Muscle layer of colon (tissue), 2 donors: Measurements from ENCODE around the gene GRID1.

ENCODE experiments used
- H3K27ac ChIP-seq: one replicate; pipeline ENCODE4 v1.7.0; 2013; ENCODE audit warnings: low read depth, mild to moderate bottlenecking, low read length, moderate library complexity
- H3K27me3 ChIP-seq, 2 donors: one replicate each; pipeline ENCODE4 v1.7.0; 2013; ENCODE audit warnings: low read length in 2 of 2, mild to moderate bottlenecking in 2 of 2; ENCODE audit not compliant: insufficient read depth in 2 of 2, control insufficient read depth in 1 of 2
- H3K36me3 ChIP-seq: one replicate; pipeline ENCODE4 v1.7.0; 2013; ENCODE audit warnings: mild to moderate bottlenecking, low read length; ENCODE audit not compliant: insufficient read depth
- H3K4me1 ChIP-seq: one replicate; pipeline ENCODE4 v1.7.0; 2013; ENCODE audit warnings: mild to moderate bottlenecking, low read length; ENCODE audit not compliant: insufficient read depth
- H3K4me3 ChIP-seq, 2 donors: one replicate each; pipeline ENCODE4 v1.7.0; 2013; ENCODE audit warnings: low read length in 2 of 2, low read depth in 1 of 2, mild to moderate bottlenecking in 1 of 2, moderate library complexity in 1 of 2
- H3K9ac ChIP-seq: one replicate; pipeline ENCODE4 v1.7.0; 2013; ENCODE audit warnings: low read length
- H3K9me3 ChIP-seq: one replicate; pipeline ENCODE4 v1.7.0; 2013; ENCODE audit warnings: mild to moderate bottlenecking, low read length
- donor health status: abdominal sarcoma.
- donor health status: Adenocarcinoma of cecum.

The GRID1 gene

DNA sequence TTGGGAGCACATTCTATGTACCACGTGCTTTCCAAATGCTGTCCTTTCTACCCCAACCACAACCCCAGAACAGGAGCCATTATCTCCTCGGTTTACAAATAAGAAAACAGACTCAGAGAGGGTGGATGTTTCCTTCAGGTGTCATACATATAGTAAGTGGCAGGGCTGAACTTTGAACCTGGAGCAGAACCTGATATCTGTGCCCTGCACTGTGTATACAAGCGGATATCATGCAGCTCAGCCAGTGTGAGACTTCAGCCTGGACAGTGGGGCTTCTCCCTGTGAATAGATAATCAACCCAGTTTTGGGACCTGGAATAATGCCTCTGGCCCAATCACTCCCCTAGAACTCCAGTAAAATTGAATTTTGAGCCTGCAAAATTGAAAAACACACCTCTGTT is 341.1 kb downstream of the GRID1 start:
- Histone ChIP-seq H3K9ac (no peak overlapping the region), H3K36me3 (no peaks in the 10 kb centered on the region), H3K9me3 (no peaks in the 10 kb centered on the region), H3K27me3 (no peaks in the 10 kb centered on the region), H3K4me3 (no peak overlapping the region), H3K4me1 (no peaks in the 10 kb centered on the region), H3K27ac (no peak overlapping the region)

DNA sequence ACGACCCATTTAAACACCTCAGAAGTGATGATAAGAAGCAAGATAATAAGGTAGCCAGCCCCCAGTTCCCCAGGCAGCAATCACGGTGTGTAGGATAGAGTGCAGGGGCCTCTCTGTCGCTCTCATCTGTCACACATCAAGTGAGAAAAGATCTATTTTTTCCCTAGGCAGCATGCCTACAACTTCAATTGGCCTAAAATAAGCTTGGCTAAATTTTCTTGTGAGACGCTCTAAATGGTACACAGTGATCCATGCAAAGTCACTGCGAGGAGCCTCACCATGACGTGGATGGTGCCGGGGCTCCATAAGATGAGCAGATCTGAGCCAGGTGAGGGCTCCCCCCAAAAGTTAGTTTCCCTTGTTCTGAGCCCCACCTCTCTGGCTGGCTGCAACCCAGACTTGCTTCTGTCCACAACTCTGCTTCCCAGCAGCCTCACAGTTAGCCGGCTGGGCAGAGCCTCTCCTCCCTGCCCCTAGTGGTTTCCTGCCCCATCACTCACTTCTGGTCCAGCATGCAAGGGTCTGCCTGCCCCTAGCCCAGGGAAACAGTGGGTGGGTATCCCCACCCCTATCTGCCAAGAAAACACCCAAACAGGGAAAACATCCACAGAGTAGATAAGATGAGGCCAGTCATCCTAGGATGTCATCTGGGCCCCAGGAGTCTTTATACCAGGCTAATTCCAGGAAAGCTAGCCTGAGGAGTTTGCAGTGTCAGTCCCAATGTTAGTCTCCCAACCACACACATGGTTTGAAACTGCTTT is 342.1 kb downstream of the GRID1 start:
- no peaks in the 10 kb centered on the region for H3K4me1 ChIP-seq
- H3K27ac ChIP-seq, result no peak overlapping the region
- H3K9me3 ChIP-seq, result no peaks in the 10 kb centered on the region
- H3K9ac ChIP-seq, result no peak overlapping the region
- no peaks in the 10 kb centered on the region for H3K27me3 ChIP-seq
- H3K4me3 ChIP-seq, result no peak overlapping the region
- H3K36me3 ChIP-seq, result no peaks in the 10 kb centered on the region

GRCh38 chr10:86023931-86024280 is 342.7 kb downstream of the GRID1 start:
- Histone ChIP-seq H3K4me1 (no peaks in the 10 kb centered on the region), H3K27me3 (no peaks in the 10 kb centered on the region), H3K9me3 (no peaks in the 10 kb centered on the region), H3K9ac (no peak overlapping the region), H3K4me3 (no peak overlapping the region), H3K27ac (no peak overlapping the region), H3K36me3 (no peaks in the 10 kb centered on the region)

DNA sequence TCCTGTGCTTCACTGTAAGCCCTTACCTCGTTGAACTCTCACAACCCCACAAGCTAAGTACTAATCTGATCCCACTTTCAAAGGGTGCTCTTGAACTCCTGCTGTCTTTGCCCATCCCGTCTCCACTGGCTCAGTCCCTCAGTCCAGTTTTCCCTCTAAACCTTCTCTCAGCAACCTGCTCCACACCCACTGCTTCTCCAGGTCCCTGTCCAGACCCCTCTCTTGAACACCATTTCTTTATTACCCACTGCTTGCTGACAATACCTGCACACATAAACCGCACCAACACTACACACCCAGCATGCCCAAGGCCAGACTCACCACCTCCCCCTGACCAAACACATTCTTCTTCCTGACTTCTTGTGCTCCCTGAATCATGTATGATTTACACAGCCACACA is 343.3 kb downstream of the GRID1 start:
- no peaks in the 10 kb centered on the region for H3K9me3 ChIP-seq
- no peak overlapping the region for H3K9ac ChIP-seq
- H3K4me3 ChIP-seq, result no peak overlapping the region
- no peak overlapping the region for H3K27ac ChIP-seq
- H3K4me1 ChIP-seq, result no peaks in the 10 kb centered on the region
- H3K36me3 ChIP-seq, result no peaks in the 10 kb centered on the region
- no peaks in the 10 kb centered on the region for H3K27me3 ChIP-seq

GRCh38 chr10:86022906-86023305 is 343.7 kb downstream of the GRID1 start:
- Histone ChIP-seq H3K9ac (no peak overlapping the region), H3K9me3 (no peaks in the 10 kb centered on the region), H3K36me3 (no peaks in the 10 kb centered on the region), H3K27ac (no peak overlapping the region), H3K4me1 (no peaks in the 10 kb centered on the region), H3K4me3 (no peak overlapping the region), H3K27me3 (no peaks in the 10 kb centered on the region)

GRCh38 chr10:86020134-86020533 is 346.5 kb downstream of the GRID1 start:
- Histone ChIP-seq H3K27ac (no peak overlapping the region), H3K4me3 (no peak overlapping the region), H3K9me3 (no peaks in the 10 kb centered on the region), H3K4me1 (no peaks in the 10 kb centered on the region), H3K9ac (no peak overlapping the region), H3K36me3 (no peaks in the 10 kb centered on the region), H3K27me3 (no peaks in the 10 kb centered on the region)

DNA sequence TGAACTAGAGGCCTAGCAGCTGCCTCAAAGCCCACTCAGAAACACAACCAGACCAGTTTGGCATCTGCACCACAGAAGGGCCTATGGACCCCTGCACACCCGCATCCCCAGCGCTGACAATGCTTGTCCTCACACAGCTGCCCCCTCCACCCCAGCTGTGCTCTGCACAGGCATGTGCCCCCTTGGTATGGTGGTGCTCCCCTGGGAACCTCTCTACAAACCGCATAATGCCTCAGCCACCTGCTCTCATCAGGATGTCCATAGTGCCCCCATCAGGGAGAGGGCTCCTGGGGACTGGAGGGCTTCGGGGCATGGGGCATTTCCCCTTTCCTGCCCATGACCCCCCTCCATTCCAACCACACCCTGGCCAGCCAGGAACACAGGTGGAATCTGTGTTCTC is 347.5 kb downstream of the GRID1 start:
- Histone ChIP-seq H3K27ac (no peak overlapping the region), H3K9ac (no peak overlapping the region), H3K9me3 (no peaks in the 10 kb centered on the region), H3K4me1 (no peaks in the 10 kb centered on the region), H3K4me3 (no peak overlapping the region), H3K27me3 (no peaks in the 10 kb centered on the region), H3K36me3 (no peaks in the 10 kb centered on the region)

GRCh38 chr10:86018735-86019058 is 347.9 kb downstream of the GRID1 start:
- H3K27me3 ChIP-seq, result no peaks in the 10 kb centered on the region
- no peak overlapping the region for H3K27ac ChIP-seq
- no peaks in the 10 kb centered on the region for H3K4me1 ChIP-seq
- no peak overlapping the region for H3K9ac ChIP-seq
- H3K36me3 ChIP-seq, result no peaks in the 10 kb centered on the region
- H3K9me3 ChIP-seq, result no peaks in the 10 kb centered on the region
- H3K4me3 ChIP-seq, result no peak overlapping the region

DNA sequence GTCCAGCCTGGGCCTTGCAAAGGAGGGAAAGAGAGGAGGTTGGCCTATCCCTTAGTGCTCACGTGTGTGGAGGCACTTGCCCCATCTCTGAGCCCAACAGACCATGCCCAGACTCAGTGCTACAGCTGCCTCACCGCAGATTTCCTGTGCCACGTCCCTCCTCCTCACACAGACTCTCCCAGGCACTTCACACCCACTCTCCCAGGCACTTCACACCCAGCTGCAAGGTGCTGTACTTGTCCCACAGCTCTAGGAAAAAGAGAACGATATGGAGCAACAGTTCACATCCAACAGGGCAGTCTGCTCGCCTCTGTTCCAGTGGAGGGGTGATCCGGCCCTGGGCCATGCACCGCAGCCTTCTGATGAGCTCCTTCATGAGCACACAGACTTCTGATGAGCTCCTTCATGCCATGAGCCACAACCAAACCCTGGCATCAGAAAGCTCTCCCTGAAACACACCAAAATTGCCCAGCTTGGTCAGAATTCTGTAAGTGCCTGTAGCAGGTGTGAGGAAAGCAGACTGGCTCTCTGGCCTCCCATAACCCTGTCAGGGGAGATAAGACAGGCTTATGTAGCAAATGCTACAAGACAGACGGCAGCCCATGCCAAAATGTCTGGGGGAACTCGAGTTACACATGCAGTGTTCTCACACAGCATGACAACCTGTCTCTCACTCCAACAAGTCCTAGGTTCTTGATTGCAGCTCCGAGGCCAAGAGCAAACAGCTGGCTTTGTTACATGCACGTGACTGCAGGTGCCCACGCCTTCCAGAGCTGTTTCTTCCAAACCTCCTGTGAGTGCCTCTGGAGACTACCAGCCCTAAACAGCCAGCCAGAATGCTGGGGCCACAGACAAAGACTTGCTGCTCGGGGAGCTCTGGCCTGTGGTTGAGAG is 348.5 kb downstream of the GRID1 start:
- no peaks in the 10 kb centered on the region for H3K9me3 ChIP-seq
- no peaks in the 10 kb centered on the region for H3K27me3 ChIP-seq
- H3K36me3 ChIP-seq, result no peaks in the 10 kb centered on the region
- no peak overlapping the region for H3K4me3 ChIP-seq
- no peak overlapping the region for H3K27ac ChIP-seq
- no peaks in the 10 kb centered on the region for H3K4me1 ChIP-seq
- no peak overlapping the region for H3K9ac ChIP-seq

DNA sequence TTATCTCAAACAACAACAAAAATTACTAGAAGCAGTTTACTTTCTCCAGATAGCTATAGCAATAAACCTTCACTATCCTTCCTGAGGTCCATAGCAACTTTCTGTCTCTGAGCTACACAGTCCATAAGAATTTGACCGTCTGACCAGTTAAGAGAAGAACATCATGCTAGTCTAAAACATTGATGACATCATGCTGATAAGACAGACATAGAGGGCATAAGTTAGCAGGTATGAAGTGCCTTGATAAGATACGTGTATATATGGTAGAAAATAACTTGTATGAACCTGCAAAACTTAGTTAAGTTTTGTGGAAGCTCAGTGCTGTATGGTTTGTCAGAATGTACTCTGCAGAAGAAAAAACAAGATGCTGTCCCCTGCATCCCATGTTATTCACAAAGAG is 353.0 kb downstream of the GRID1 start:
- Histone ChIP-seq H3K36me3 (no peaks in the 10 kb centered on the region), H3K9ac (no peak overlapping the region), H3K4me3 (no peak overlapping the region), H3K4me1 (no peaks in the 10 kb centered on the region), H3K9me3 (no peaks in the 10 kb centered on the region), H3K27me3 (no peaks in the 10 kb centered on the region), H3K27ac (no peak overlapping the region)

DNA sequence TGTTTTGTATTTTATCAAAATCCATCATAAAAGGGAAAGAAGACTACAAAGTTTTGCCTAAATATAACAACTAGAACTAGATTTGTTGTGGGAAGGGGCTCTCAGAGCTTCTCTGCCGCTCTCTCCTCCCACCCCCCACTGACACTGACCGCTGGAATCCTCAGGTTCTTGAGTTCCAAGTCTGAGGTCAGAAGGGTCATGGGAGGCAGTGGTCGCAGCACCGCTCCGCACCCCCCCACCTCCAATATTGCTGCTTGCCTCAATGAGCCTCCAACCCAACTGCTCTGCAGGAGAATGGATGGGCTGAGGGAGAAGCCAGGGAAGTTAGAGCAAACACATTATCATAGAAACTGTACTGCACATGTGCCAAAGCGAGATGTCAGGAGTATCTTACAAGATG is 359.4 kb downstream of the GRID1 start:
- Histone ChIP-seq H3K27ac (no peak overlapping the region), H3K36me3 (no peaks in the 10 kb centered on the region), H3K27me3 (no peaks in the 10 kb centered on the region), H3K4me1 (no peaks in the 10 kb centered on the region), H3K9ac (no peak overlapping the region), H3K9me3 (no peaks in the 10 kb centered on the region), H3K4me3 (no peak overlapping the region)

GRCh38 chr10:86004337-86004736 is 362.3 kb downstream of the GRID1 start:
- Histone ChIP-seq H3K9ac (no peak overlapping the region), H3K4me1 (no peaks in the 10 kb centered on the region), H3K27ac (no peak overlapping the region), H3K27me3 (no peaks in the 10 kb centered on the region), H3K36me3 (no peaks in the 10 kb centered on the region), H3K4me3 (no peak overlapping the region), H3K9me3 (no peaks in the 10 kb centered on the region)
